KOPT-K1 (cell line): ENCODE data around the gene ZBTB40.

Source experiments
- H3K27ac ChIP-seq: fragments of 200-600 bp; sonication (generic); 2 replicates; pipeline ENCODE4 v1.5.1; 2016; ENCODE audit warnings: antibody characterized with exemption, mild to moderate bottlenecking, low read depth, low read length; ENCODE audit not compliant: poor library complexity, severe bottlenecking
- H3K36me3 ChIP-seq: fragments of 200-600 bp; sonication (generic); 2 replicates; pipeline ENCODE4 v1.5.1; 2017; ENCODE audit warnings: antibody characterized with exemption, mild to moderate bottlenecking, low read length, moderate library complexity; ENCODE audit not compliant: insufficient read depth
- H3K9me3 ChIP-seq: fragments of 200-600 bp; sonication (generic); 2 replicates; pipeline ENCODE4 v1.5.1; 2017; ENCODE audit warnings: antibody characterized with exemption, low read length, mild to moderate bottlenecking; ENCODE audit not compliant: insufficient read depth, poor library complexity, severe bottlenecking

The ZBTB40 gene, protein sequence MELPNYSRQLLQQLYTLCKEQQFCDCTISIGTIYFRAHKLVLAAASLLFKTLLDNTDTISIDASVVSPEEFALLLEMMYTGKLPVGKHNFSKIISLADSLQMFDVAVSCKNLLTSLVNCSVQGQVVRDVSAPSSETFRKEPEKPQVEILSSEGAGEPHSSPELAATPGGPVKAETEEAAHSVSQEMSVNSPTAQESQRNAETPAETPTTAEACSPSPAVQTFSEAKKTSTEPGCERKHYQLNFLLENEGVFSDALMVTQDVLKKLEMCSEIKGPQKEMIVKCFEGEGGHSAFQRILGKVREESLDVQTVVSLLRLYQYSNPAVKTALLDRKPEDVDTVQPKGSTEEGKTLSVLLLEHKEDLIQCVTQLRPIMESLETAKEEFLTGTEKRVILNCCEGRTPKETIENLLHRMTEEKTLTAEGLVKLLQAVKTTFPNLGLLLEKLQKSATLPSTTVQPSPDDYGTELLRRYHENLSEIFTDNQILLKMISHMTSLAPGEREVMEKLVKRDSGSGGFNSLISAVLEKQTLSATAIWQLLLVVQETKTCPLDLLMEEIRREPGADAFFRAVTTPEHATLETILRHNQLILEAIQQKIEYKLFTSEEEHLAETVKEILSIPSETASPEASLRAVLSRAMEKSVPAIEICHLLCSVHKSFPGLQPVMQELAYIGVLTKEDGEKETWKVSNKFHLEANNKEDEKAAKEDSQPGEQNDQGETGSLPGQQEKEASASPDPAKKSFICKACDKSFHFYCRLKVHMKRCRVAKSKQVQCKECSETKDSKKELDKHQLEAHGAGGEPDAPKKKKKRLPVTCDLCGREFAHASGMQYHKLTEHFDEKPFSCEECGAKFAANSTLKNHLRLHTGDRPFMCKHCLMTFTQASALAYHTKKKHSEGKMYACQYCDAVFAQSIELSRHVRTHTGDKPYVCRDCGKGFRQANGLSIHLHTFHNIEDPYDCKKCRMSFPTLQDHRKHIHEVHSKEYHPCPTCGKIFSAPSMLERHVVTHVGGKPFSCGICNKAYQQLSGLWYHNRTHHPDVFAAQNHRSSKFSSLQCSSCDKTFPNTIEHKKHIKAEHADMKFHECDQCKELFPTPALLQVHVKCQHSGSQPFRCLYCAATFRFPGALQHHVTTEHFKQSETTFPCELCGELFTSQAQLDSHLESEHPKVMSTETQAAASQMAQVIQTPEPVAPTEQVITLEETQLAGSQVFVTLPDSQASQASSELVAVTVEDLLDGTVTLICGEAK

DNA sequence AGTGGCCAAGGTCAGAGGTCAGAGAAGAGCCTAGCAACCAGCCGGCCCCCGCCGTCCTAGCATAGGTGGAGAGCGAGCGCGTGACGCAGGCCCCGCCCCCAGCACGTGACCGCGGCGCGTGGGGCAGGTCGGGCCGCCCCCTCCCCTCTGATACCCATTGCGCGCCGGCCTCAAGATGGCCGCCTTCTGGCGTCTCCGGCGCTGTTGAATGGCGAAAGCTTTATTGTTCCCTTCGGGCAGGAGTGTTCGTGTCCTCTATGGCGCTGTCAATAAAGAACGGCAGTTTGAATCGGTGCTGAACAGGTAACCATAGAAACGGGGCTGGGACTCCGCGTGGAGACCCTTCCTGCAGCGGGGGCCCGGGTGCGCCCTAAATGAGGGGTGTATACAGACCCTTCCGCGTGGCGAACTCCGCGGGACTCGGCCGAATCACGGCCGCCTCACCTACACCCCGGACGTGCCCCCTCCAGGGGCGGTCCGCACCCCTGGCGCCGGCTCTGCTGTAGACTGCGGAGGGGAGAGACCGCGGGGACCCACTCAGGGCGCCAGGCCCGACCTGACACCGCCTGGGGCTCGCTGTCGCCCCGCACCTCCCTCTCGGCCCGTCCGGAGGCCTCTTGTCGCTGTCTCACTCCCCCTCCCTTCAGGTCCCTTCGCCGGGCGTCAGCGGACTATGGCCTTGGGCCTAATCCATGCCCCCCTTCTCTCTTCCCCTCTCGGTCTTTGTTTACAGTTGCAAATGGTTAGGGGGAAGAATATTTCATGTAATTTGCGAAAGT, at the start of gene ZBTB40:
Gene ZBTB40, plus strand, starts transcription at position 150 of the 779 bp plus-strand sequence. CDS start 38,098 bp downstream, outside the sequence.
- no peaks in the 10 kb centered on the region for H3K9me3 ChIP-seq
- no peaks in the 10 kb centered on the region for H3K36me3 ChIP-seq
- H3K27ac ChIP-seq, result peak within 1 kb of the TSS; percentile 66

DNA sequence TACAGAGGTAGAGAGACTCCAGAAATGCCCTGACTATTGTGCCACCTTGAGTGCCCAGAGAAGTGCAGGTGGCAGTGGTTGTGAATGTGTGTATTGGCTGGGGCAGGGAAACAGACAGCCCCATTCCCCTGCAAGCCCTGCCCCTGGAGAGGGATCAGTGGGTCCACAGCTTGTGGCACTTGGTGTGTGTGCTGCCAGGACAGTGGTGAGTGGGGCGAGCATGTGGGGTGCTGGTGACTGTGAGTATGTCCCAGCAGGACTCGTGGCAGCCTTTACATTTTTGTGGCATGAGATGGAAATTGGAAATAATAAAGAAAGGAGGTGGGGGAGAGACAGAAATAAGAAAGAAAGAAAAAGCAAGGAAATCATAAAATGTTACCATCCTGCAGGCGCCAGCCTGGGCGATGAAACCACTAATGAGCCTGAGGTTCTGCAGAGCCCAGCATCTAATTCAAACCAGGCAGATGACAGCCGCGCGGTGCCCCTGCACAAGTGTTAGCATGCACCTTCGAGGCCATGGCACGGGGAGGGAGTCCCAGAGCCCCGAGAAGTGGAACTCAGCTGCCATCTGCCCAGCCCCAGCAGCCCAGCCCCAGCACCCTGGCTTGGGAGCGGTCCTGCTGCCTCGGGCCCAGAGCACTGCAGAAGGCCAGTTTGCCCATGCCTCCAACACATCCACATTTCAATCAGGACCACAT, 49.1 kb upstream of the ZBTB40 start:
- H3K9me3 ChIP-seq, result no peaks in the 10 kb centered on the region
- H3K27ac ChIP-seq, result no peak overlapping the region
- no peaks in the 10 kb centered on the region for H3K36me3 ChIP-seq

DNA sequence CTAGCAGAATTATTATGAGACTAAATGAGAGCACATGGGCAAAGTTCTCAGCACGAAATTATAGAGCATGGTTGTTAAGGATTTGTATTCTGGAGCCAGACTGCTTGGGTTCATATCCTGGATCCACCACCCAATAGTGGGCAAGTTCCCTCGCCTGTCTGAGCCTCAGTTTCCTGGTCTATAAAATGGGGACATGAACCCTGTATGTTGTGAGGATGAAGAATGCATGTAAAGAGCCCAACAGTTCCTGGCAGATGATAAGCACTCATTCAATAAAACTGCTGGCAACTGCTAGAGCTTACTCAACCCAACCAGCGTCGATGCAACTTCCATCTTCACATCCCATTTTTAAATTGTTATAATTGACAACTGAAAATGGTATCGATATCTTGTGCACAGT, 47.2 kb upstream of the ZBTB40 start:
- Histone ChIP-seq H3K9me3 (no peaks in the 10 kb centered on the region), H3K27ac (no peak overlapping the region), H3K36me3 (no peaks in the 10 kb centered on the region)

DNA sequence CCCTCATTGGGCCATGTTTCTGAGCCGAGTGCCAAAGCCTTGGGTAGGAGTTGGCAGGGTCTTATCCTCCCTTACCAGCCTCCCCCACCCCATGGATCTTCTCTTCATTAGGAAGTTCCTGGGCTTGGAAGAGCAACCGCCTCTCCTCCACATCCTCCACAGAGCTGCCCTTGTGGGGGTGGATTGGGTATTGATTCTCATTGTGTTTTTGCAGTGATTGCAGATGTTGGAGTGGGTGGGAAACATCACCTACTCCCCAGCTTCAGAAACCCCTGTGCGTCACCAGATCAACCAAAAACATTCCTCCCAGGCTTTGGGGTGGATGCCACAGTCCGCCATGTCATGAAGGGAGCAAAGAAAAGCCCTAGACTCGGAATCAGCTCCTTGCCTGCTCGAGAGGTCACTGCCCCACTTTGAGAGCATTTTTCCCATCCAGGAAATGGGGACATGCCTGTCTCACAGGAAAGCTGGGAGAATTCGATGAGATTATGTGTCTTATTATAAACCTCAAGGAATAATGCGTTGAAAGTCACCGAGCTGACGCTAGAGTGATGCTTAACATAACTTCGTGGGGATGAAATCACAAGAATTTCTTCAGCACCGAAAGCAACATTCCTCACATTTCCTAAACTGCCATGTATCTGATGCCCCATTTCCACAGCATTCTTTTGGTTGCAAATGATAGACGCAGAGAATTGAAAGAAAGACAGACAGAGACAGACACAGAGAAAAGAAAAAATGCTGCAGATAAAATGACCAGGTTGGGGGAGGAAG, 44.7 kb upstream of the ZBTB40 start:
- Histone ChIP-seq H3K27ac (no peak overlapping the region), H3K36me3 (no peaks in the 10 kb centered on the region), H3K9me3 (no peaks in the 10 kb centered on the region)

DNA sequence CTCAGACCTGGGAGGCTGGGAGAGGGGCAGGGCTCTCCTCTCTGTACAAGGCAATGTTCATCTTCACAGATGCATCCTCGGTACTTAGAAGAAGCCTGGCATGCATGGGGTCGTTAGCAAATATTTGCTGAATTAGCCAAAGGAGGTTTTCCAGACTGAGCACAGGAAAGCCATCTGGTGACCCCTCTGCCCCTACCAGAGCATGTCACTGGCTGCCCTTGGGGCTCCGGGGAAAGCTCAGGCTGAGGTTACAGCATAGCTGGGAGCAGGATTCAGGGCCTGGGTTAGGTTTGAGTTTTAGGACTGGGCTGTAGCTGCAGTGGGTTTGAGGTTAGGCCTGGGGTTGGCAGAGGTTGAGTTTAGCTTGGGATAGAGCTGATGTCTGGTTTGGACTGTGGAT, 43.4 kb upstream of the ZBTB40 start:
- H3K9me3 ChIP-seq, result no peaks in the 10 kb centered on the region
- H3K36me3 ChIP-seq, result no peaks in the 10 kb centered on the region
- H3K27ac ChIP-seq, result no peak overlapping the region

DNA sequence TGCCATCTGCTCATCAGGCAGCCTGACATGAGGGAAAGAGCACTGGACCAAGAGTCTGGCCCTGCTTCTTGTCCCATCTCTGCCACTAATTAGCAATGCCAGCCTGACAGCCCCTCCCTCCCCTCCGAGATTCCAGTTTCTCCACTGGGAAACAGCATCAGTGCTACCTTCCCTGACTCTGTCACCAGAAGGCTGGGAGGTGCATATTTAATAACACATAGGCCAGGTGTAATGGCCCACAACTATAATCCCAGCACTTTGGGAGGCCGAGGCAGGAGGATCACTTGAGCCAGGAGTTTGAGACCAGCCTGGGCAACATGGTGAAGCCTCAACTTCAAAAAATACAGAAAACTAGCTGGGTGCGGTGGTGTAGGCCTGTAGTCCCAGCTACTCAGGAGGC, 41.2 kb upstream of the ZBTB40 start:
- no peaks in the 10 kb centered on the region for H3K9me3 ChIP-seq
- no peak overlapping the region for H3K27ac ChIP-seq
- no peaks in the 10 kb centered on the region for H3K36me3 ChIP-seq

DNA sequence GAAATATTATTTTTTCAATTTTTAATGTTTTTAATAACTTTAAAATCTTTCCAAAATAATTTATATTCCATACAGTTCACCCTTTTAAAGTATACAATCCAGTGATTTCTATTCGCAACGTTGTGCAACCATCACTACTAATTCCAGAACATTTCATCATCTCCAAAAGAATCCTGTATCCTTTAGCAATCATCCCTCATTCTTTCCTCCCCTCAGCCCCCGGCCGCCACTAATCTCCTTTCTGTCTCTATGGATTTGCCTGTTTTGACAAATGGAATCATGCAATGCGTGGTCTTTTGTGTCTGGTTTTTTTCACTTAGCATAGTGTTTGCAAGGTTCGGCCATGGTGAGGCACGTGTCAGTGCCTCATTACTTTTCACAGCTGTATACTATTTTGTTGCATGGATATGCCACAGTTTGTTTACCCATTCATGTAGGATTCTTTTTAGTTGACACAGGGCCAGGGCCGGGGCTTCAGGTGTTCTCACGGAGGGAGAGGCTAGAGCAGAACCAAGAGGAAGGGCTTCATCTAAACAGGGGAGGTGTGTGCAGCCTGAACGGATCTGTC, 40.6 kb upstream of the ZBTB40 start:
- Histone ChIP-seq H3K27ac (no peak overlapping the region), H3K36me3 (no peaks in the 10 kb centered on the region), H3K9me3 (no peaks in the 10 kb centered on the region)

DNA sequence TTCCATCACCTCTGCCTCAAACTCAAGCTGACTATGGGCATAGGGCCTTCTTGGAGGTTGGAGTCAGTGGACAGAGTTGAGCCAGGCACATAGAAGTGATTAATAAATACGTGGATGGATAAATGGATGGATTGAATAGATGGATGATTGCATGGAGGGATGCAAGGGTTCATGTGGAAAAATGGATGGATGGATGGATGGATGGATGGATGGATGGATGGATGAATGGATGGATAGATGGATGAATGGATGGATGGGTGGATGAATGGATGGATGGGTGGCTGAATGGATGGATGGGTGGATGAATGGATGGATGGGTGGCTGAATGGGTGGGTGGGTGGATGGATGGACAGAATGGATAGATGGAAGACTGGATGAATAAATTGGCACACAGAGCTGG, 40.1 kb upstream of the ZBTB40 start:
- Histone ChIP-seq H3K36me3 (no peaks in the 10 kb centered on the region), H3K27ac (no peak overlapping the region), H3K9me3 (no peaks in the 10 kb centered on the region)

DNA sequence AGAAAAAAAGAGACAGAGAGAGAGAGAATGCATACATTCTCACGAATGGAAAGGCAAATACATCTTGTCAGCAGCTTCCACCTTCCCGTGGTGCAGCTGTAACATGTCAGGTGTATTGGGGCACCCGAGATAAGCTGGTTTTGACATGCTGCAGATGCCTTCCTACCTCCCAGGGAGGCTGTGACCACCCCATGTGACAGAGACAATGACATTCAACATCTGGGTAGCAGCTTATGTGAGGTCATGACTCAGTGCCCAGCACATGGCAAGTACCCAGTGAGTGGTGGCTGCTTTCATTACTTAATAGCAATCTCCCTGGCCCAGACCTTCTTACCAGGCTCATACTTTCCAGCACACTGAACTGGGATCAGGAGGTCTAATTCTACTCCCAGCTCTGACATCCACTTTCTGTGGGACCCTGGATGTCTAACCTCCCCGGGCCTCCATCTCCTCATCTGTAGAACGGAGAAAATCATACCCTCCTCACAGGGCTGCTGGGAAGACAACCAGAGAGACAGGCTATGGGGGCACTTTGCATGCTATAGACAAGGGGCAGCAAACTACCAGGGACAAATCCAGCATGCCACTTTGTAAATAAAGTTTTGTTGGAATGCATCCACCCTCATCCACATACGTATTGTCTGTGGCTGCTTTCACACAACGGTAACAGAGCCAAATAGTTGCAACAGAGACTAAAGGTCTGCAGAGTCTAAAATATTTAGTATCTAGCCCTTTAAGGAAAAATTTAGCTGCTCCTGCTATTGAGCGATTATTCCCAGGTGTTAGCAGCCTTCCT, 38.5 kb upstream of the ZBTB40 start:
- Histone ChIP-seq H3K9me3 (no peaks in the 10 kb centered on the region), H3K27ac (no peak overlapping the region), H3K36me3 (no peaks in the 10 kb centered on the region)

DNA sequence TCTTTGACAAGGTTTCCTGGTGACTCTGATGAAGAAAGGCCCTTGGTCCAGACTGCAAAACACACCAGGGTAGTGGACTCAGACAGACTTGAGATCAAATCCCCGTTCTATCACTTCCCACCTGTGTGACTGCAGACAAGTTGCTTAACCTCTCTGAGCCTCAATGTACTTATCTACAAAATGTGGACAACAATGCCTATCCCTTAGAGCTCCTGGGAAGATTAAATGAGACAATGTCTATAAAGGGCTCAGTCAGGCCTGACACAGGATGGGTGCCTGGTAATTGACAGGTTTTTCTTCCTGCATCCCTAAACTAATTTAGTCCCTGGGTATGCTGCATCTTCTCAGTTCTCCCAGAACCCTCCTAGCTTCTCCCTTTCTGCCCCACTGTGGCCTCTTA, 37.9 kb upstream of the ZBTB40 start:
- Histone ChIP-seq H3K27ac (no peak overlapping the region), H3K9me3 (no peaks in the 10 kb centered on the region), H3K36me3 (no peaks in the 10 kb centered on the region)

DNA sequence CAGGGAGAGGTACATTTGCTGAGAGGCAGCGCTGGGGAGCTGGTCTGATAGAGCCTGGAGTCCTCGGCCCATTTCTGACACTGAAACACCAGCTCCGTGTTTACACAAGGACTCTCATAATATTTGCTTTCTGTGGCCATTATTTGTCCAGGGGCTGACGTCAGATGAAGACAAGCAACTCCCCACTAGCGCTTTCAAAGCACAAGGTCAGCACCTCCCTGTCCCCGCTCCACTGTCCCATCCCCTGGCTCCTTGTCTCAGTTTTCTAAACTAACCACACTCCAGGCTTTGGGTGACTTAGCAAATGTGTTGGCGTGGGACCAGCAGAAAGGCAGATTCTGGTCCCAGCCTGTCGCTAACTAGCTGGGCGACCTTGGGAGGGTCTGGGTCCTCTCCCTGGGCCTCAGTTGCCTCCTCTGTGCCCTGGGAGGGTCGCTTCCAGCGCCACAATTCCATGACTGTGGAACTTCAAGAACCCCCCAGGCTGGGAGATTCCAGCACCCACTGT, 37.4 kb upstream of the ZBTB40 start:
- Histone ChIP-seq H3K9me3 (no peaks in the 10 kb centered on the region), H3K36me3 (no peaks in the 10 kb centered on the region)

DNA sequence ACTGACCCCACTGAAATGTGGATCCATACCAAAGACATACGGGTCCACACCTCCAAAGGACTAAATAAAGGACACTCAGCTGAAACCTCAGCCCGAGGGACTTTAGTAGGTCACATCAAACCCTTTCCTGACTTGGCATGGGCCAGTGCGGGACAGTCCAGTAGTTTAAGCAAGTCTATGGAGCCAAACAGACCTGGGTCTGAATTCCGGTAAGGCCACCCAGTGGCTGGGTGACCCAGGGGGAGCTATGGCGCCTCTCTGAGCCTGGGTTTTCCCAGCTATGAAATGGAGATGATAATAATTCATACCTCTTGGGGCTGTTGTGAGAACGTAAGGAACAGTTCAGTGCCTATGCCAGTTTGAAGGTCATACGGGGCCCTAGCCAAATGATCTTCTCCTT, 36.2 kb upstream of the ZBTB40 start:
- no peaks in the 10 kb centered on the region for H3K9me3 ChIP-seq
- no peak overlapping the region for H3K27ac ChIP-seq
- H3K36me3 ChIP-seq, result no peaks in the 10 kb centered on the region

More for the DNA sequence above, 37.4 kb upstream of the ZBTB40 start:
- no peak overlapping the region for H3K27ac ChIP-seq
